ENCODE measurements around the gene BTC. TPM values are rescaled to one million over a fixed set of nuclear protein-coding genes. Genes with fewer than 3 reads are reported as not detected.
"Not testable (repeated sequence)": the region's sequence is repeated elsewhere in the genome, so short reads cannot be mapped to it uniquely, and the experiment has no call there.

Gene BTC
- total RNA-seq, 1 donor from 2014 or later = 0.20 TPM

DNA sequence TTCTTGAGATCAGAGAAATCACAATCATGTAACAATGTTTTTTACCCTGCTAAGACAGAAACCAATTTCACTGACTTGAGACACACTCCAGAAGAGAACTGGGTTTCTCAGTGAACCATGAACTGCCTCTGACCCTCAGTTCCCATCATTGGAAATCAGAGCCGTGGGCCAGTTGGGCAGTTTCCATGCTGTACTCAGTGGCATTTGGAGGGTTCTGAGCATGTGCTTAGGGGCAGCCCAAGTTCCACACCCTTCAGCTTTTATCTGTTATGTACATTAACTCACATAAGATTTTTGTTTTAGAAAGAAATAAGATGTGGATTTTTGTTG is 77.9 kb downstream of the BTC start:
- no peak overlapping the region for H3K27ac ChIP-seq (ENCODE audit: low read depth, low read length)
- Mint-ChIP-seq H3K9me3 (ENCODE audit: unreplicated experiment) (peaks cover 1% of the 10 kb centered on the region), H3K27me3 (ENCODE audit: low read depth, unreplicated experiment) (no peaks in the 10 kb centered on the region), H3K4me3 (ENCODE audit: unreplicated experiment) (no peak overlapping the region), H3K4me1 (ENCODE audit: low read depth, unreplicated experiment) (peaks cover 5% of the 10 kb centered on the region), H3K27ac (ENCODE audit: unreplicated experiment) (no peak overlapping the region), H3K36me3 (ENCODE audit: low read depth, unreplicated experiment) (no peaks in the 10 kb centered on the region)
- no peaks in the 10 kb centered on the region for H4K20me1 ChIP-seq (ENCODE audit: insufficient read depth, low read length)
- no peaks in the 10 kb centered on the region for H3K27me3 ChIP-seq (ENCODE audit: insufficient read depth, low read length)
- H2AFZ ChIP-seq (ENCODE audit: low read depth, low read length) = no peak overlapping the region
- no peaks in the 10 kb centered on the region for H3K9me3 ChIP-seq (ENCODE audit: insufficient read depth, low read depth, low read length)
- H3K36me3 ChIP-seq (ENCODE audit: insufficient read depth, low read length) = no peaks in the 10 kb centered on the region
- FAIRE-seq (no peak), DNase-seq (ENCODE audit: low read depth) (no peak)
- H3K9ac ChIP-seq (ENCODE audit: low read length) = no peak overlapping the region
- no peaks in the 10 kb centered on the region for H3K79me2 ChIP-seq (ENCODE audit: insufficient read depth, low read length)
- no peak for TF ChIP-seq EZH2 (IDR thresholded peaks at IDR 0.05; ENCODE audit: insufficient read depth, low read length)
- TF ChIP-seq, protein P1, sequence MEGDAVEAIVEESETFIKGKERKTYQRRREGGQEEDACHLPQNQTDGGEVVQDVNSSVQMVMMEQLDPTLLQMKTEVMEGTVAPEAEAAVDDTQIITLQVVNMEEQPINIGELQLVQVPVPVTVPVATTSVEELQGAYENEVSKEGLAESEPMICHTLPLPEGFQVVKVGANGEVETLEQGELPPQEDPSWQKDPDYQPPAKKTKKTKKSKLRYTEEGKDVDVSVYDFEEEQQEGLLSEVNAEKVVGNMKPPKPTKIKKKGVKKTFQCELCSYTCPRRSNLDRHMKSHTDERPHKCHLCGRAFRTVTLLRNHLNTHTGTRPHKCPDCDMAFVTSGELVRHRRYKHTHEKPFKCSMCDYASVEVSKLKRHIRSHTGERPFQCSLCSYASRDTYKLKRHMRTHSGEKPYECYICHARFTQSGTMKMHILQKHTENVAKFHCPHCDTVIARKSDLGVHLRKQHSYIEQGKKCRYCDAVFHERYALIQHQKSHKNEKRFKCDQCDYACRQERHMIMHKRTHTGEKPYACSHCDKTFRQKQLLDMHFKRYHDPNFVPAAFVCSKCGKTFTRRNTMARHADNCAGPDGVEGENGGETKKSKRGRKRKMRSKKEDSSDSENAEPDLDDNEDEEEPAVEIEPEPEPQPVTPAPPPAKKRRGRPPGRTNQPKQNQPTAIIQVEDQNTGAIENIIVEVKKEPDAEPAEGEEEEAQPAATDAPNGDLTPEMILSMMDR (IDR thresholded peaks at IDR 0.05; ENCODE audit: insufficient read depth, low read depth, low read length) = no peak
- no peak overlapping the region for H3K4me3 ChIP-seq (ENCODE audit: insufficient read depth, low read depth, low read length)
- H3K4me2 ChIP-seq (ENCODE audit: low read length) = no peak overlapping the region
- H3K4me1 ChIP-seq (ENCODE audit: insufficient read depth, low read length) = no peaks in the 10 kb centered on the region

DNA sequence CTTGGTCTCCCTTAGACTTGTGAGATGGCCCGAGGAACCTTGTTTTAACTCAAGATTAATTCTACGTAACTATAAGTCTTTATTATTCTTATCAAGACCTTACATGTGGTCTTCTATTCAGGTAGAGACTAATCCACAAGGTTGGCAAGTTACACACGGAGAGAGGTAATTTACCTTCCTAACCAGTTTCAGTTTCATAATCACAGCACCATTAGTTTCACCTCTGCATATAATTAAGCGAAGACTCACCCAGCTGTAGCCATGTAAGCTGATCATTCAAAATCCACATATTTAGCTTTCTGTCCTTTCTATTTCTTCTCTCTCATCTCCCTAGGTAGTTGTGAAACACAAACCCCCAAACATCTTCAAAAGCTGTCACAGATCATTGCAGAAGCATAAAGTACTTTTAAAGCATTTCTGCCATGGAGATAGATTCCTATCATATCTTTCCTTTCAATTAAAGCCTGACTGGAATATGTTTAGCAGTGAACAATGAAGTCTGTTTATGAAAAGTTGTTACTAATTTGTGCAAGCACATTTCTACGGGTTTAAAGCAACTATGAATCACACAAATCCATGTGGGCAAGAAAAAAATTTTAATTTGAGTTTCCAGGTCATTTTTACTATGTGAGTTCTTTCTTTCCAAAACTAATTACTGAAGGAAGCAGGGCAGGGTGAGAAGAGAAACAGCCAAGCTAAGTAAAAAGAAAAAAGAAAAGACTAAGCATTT is 78.5 kb downstream of the BTC start:
- Histone ChIP-seq H3K79me2 (ENCODE audit: insufficient read depth, low read length) (no peaks in the 10 kb centered on the region), H3K36me3 (ENCODE audit: insufficient read depth, low read length) (no peaks in the 10 kb centered on the region), H3K27me3 (ENCODE audit: insufficient read depth, low read length) (no peaks in the 10 kb centered on the region), H3K4me1 (ENCODE audit: insufficient read depth, low read length) (no peaks in the 10 kb centered on the region), H2AFZ (ENCODE audit: low read depth, low read length) (no peak overlapping the region), H4K20me1 (ENCODE audit: insufficient read depth, low read length) (no peaks in the 10 kb centered on the region), H3K4me3 (ENCODE audit: insufficient read depth, low read depth, low read length) (no peak overlapping the region), H3K4me2 (ENCODE audit: low read length) (no peak overlapping the region), H3K9me3 (ENCODE audit: insufficient read depth, low read depth, low read length) (no peaks in the 10 kb centered on the region), H3K9ac (ENCODE audit: low read length) (no peak overlapping the region), H3K27ac (ENCODE audit: low read depth, low read length) (no peak overlapping the region)
- DNase-seq (ENCODE audit: low read depth) (no peak), FAIRE-seq (no peak)
- no peaks in the 10 kb centered on the region for H3K36me3 Mint-ChIP-seq (ENCODE audit: low read depth, unreplicated experiment)
- H3K27me3 Mint-ChIP-seq (ENCODE audit: low read depth, unreplicated experiment) = no peaks in the 10 kb centered on the region
- H3K27ac Mint-ChIP-seq (ENCODE audit: unreplicated experiment) = no peak overlapping the region
- H3K9me3 Mint-ChIP-seq (ENCODE audit: unreplicated experiment) = peaks cover 4% of the 10 kb centered on the region
- peaks cover 5% of the 10 kb centered on the region for H3K4me1 Mint-ChIP-seq (ENCODE audit: low read depth, unreplicated experiment)
- no peak overlapping the region for H3K4me3 Mint-ChIP-seq (ENCODE audit: unreplicated experiment)
- no peak for TF ChIP-seq EZH2 (IDR thresholded peaks at IDR 0.05; ENCODE audit: insufficient read depth, low read length)
- TF ChIP-seq, protein P1 (IDR thresholded peaks at IDR 0.05; ENCODE audit: insufficient read depth, low read depth, low read length) = no peak

DNA sequence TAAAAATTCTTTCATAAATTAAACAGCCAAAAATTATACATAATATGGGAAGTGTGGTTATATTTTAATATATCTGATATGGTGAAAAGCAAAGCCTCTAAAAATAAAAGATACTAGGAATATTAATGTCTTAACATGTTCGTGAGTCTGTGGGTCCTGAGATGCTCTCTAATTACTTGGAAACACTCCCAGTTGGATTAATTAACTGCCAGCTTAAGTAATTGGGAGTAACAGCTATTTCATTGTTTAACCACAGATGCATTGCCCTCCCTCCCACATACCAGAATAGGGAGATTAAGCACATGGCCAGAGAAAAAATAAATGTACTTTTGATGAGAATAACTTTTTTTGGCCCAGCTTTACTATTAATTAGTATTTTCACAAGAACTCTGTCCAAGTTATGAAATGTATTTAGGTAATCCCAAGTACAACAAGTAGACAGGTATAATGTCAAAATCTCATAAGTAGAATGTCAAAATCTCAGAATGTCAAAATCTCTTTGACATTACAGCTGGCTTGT is 79.7 kb downstream of the BTC start:
- H3K9me3 Mint-ChIP-seq (ENCODE audit: unreplicated experiment) = peaks cover 5% of the 10 kb centered on the region
- Histone ChIP-seq H3K4me1 (ENCODE audit: insufficient read depth, low read length) (no peaks in the 10 kb centered on the region), H2AFZ (ENCODE audit: low read depth, low read length) (no peak overlapping the region), H4K20me1 (ENCODE audit: insufficient read depth, low read length) (no peaks in the 10 kb centered on the region), H3K27me3 (ENCODE audit: insufficient read depth, low read length) (no peaks in the 10 kb centered on the region), H3K79me2 (ENCODE audit: insufficient read depth, low read length) (no peaks in the 10 kb centered on the region), H3K9ac (ENCODE audit: low read length) (no peak overlapping the region), H3K36me3 (ENCODE audit: insufficient read depth, low read length) (no peaks in the 10 kb centered on the region), H3K27ac (ENCODE audit: low read depth, low read length) (no peak overlapping the region), H3K9me3 (ENCODE audit: insufficient read depth, low read depth, low read length) (no peaks in the 10 kb centered on the region), H3K4me2 (ENCODE audit: low read length) (no peak overlapping the region), H3K4me3 (ENCODE audit: insufficient read depth, low read depth, low read length) (no peak overlapping the region)
- H3K4me1 Mint-ChIP-seq (ENCODE audit: low read depth, unreplicated experiment) = peaks cover 5% of the 10 kb centered on the region
- H3K27ac Mint-ChIP-seq (ENCODE audit: unreplicated experiment) = no peak overlapping the region
- H3K36me3 Mint-ChIP-seq (ENCODE audit: low read depth, unreplicated experiment) = no peaks in the 10 kb centered on the region
- no peaks in the 10 kb centered on the region for H3K27me3 Mint-ChIP-seq (ENCODE audit: low read depth, unreplicated experiment)
- no peak overlapping the region for H3K4me3 Mint-ChIP-seq (ENCODE audit: unreplicated experiment)
- TF ChIP-seq, protein P1 (IDR thresholded peaks at IDR 0.05; ENCODE audit: insufficient read depth, low read depth, low read length) = no peak
- no peak for TF ChIP-seq EZH2 (IDR thresholded peaks at IDR 0.05; ENCODE audit: insufficient read depth, low read length)
- FAIRE-seq = no peak
- DNase-seq (ENCODE audit: low read depth) = no peak

DNA sequence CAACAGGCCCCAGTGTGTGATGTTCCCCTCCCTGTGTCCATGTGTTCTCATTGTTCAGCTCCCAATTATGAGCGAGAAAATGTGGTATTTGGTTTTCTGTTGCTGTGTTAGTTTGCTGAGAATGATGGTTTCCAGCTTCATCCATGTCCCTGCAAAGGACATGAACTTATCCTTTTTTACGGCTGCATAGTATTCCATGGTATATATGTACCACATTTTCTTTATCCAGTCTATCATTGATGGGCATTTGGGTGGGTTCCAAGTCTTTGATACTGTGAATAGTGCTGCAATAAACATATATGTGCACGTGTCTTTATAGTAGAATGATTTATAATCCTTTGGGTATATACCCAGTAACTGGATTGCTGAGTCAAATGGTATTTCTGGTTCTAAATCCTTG is 86.2 kb downstream of the BTC start:
- H3K4me3 ChIP-seq (ENCODE audit: insufficient read depth, low read depth, low read length); H3K27ac Mint-ChIP-seq (ENCODE audit: unreplicated experiment); H3K4me2 ChIP-seq (ENCODE audit: low read length); DNase-seq (ENCODE audit: low read depth); H3K9me3 Mint-ChIP-seq (ENCODE audit: unreplicated experiment); H3K79me2 ChIP-seq (ENCODE audit: insufficient read depth, low read length); H3K27ac ChIP-seq (ENCODE audit: low read depth, low read length); FAIRE-seq; H3K4me1 Mint-ChIP-seq (ENCODE audit: low read depth, unreplicated experiment); H3K4me1 ChIP-seq (ENCODE audit: insufficient read depth, low read length); H3K36me3 ChIP-seq (ENCODE audit: insufficient read depth, low read length); H2AFZ ChIP-seq (ENCODE audit: low read depth, low read length); H3K4me3 Mint-ChIP-seq (ENCODE audit: unreplicated experiment); H3K9me3 ChIP-seq (ENCODE audit: insufficient read depth, low read depth, low read length); H3K36me3 Mint-ChIP-seq (ENCODE audit: low read depth, unreplicated experiment); H4K20me1 ChIP-seq (ENCODE audit: insufficient read depth, low read length); H3K9ac ChIP-seq (ENCODE audit: low read length); H3K27me3 ChIP-seq (ENCODE audit: insufficient read depth, low read length); H3K27me3 Mint-ChIP-seq (ENCODE audit: low read depth, unreplicated experiment): not testable (repeated sequence)

All from astrocyte (in vitro differentiated cells and primary cell).